H1 (cell line): Measurements from ENCODE around the gene RBMS2. TPM values are rescaled to one million over a fixed set of nuclear protein-coding genes. Genes with fewer than 3 reads are reported as not detected.

Source experiments
- ATF3 ChIP-seq: IDR thresholded peaks from 2 replicates; pipeline ENCODE4 v1.6.1; 2011; ENCODE audit warnings: low read depth, mild to moderate bottlenecking, low read length; ENCODE audit not compliant: insufficient read depth
- BACH1 ChIP-seq: IDR thresholded peaks from 2 replicates; pipeline ENCODE4 v1.6.1; 2012; ENCODE audit warnings: low read length, improper control_type of control experiment
- CEBPB ChIP-seq: IDR thresholded peaks from 2 replicates; pipeline ENCODE4 v1.6.1; 2012; ENCODE audit warnings: low read depth, low read length
- E2F6 ChIP-seq: IDR thresholded peaks from 2 replicates; pipeline ENCODE4 v1.6.1; 2012; ENCODE audit warnings: inconsistent platforms
- EP300 ChIP-seq, 2 experiments: IDR thresholded peaks; 1 replicate in 1 of 2; 2 replicates in 1 of 2; pipeline ENCODE4 v1.6.1; 2011 to 2012; ENCODE audit warnings: low read depth in 2 of 2, low read length in 2 of 2, mild to moderate bottlenecking in 2 of 2, borderline replicate concordance in 1 of 2, inconsistent platforms in 1 of 2, moderate library complexity in 1 of 2
- FOSL1 ChIP-seq: IDR thresholded peaks from 2 replicates; pipeline ENCODE4 v1.6.1; 2011; ENCODE audit warnings: mild to moderate bottlenecking, low read depth, low read length, moderate library complexity; ENCODE audit not compliant: insufficient read depth
- HDAC2 ChIP-seq, 2 experiments: fragments of 300-600 bp in 1 of 2; sonication (generic) in 1 of 2; IDR thresholded peaks; 2 replicates each; pipeline ENCODE4 v1.6.1; 2011 to 2012; ENCODE audit warnings: low read depth in 2 of 2, low read length in 2 of 2, mild to moderate bottlenecking in 2 of 2, moderate library complexity in 2 of 2, borderline replicate concordance in 1 of 2, inconsistent platforms in 1 of 2
- JUND ChIP-seq: IDR thresholded peaks from 2 replicates; pipeline ENCODE4 v1.6.1; 2011; ENCODE audit warnings: mild to moderate bottlenecking, improper control_type of control experiment, low read length
- KDM1A ChIP-seq: fragments of 200-600, 300-600 bp; sonication (generic); IDR thresholded peaks from 2 replicates; pipeline ENCODE4 v1.7.1; 2016; ENCODE audit warnings: mild to moderate bottlenecking, low read length, borderline replicate concordance
- KDM4A ChIP-seq: IDR thresholded peaks from one replicate; pipeline ENCODE4 v1.7.1; 2012; ENCODE audit warnings: low read depth, mild to moderate bottlenecking, moderate library complexity, low read length, inconsistent platforms; ENCODE audit not compliant: severe bottlenecking
- MAX ChIP-seq: IDR thresholded peaks from 2 replicates; pipeline ENCODE4 v1.6.1; 2012; ENCODE audit warnings: inconsistent platforms
- NRF1 ChIP-seq: IDR thresholded peaks from 2 replicates; pipeline ENCODE4 v1.6.1; 2011; ENCODE audit warnings: mild to moderate bottlenecking, low read depth, low read length, improper control_type of control experiment
- POLR2AphosphoS5 ChIP-seq: IDR thresholded peaks from 2 replicates; pipeline ENCODE4 v1.6.1; 2011; ENCODE audit warnings: low read depth, low read length
- SIN3A ChIP-seq, 2 experiments: IDR thresholded peaks in 1 of 2; conservative IDR thresholded peaks in 1 of 2; 2 replicates each; pipeline ENCODE4 v1.6.1; 2011 to 2012; ENCODE audit warnings: low read length in 2 of 2, improper control_type of control experiment in 1 of 2, low read depth in 1 of 2, mild to moderate bottlenecking in 1 of 2
- SIRT6 ChIP-seq: IDR thresholded peaks from one replicate; pipeline ENCODE4 v1.7.1; 2012; ENCODE audit warnings: low read length, inconsistent platforms
- SIX5 ChIP-seq: IDR thresholded peaks from 2 replicates; pipeline ENCODE4 v1.6.1; 2011; ENCODE audit warnings: mild to moderate bottlenecking, low read depth, low read length
- SP1 ChIP-seq: IDR thresholded peaks from 2 replicates; pipeline ENCODE4 v1.6.1; 2011; ENCODE audit warnings: low read depth, low read length
- SP2 ChIP-seq: IDR thresholded peaks from 2 replicates; pipeline ENCODE4 v1.6.1; 2012; ENCODE audit warnings: mild to moderate bottlenecking, low read length, inconsistent platforms
- SP4 ChIP-seq: IDR thresholded peaks from 2 replicates; pipeline ENCODE4 v1.6.1; 2012; ENCODE audit warnings: low read length, inconsistent platforms
- TEAD4 ChIP-seq: IDR thresholded peaks from 2 replicates; pipeline ENCODE4 v1.6.1; 2012; ENCODE audit warnings: low read depth, low read length, inconsistent platforms, mixed read lengths
- USF2 ChIP-seq: IDR thresholded peaks from 2 replicates; pipeline ENCODE4 v1.6.1; 2011; ENCODE audit warnings: low read length, improper control_type of control experiment
- polyA plus RNA-seq, 7 experiments: library from polyadenylated mRNA; depleted of rRNA in 3 of 7; stranded (reverse) in 5 of 7; unstranded in 2 of 7; fragments of >200 nt in 5 of 7; fragments of 200-250 nt in 2 of 7; gene quantifications; 1 replicate in 5 of 7; 2 replicates in 1 of 7; 4 replicates in 1 of 7; pipeline versions ENCODE4 v1.2.1 to v1.2.3, GENCODE V29; 2011 to 2013; ENCODE audit warnings: missing spikeins in 2 of 7, mixed read lengths in 2 of 7
- total RNA-seq: library from RNA; stranded (reverse); fragmentation: NEBNext Ultra II Directional; extraction: Animal tissue kit (Norgen Biotek cat#: 25700); gene quantifications from 2 replicates; pipeline ENCODE4 v1.2.1, GENCODE V29; 2021

Gene RBMS2
- total and polyA plus RNA-seq, 2 of the 8 experiments (the other 6 are each of a cell fraction or from before 2014, with no cell fraction given), result 9.6 to 31.3 TPM

- TF ChIP-seq POLR2AphosphoS5, result no peak
- no peak for TF ChIP-seq USF2
- peak; percentile 13; the same call in 1 of the 2 replicates for TF ChIP-seq BACH1
- peak; percentile 52 for TF ChIP-seq SP2
- TF ChIP-seq FOSL1, result no peak
- no peak for TF ChIP-seq SIRT6
- peak; percentile 88 for TF ChIP-seq SP1
- peak; percentile 41; the same call in 1 of the 2 replicates for TF ChIP-seq KDM1A
- TF ChIP-seq HDAC2 (IDR thresholded peaks at IDR 0.05; ENCODE audit: borderline replicate concordance in 1 of 2, low read depth in 2 of 2, low read length in 2 of 2), result peak in 1 of 2 experiments; percentile 92; a peak in 2 of 4 replicates
- no peak for TF ChIP-seq TEAD4
- peak; percentile 99 for TF ChIP-seq MAX
- no peak for TF ChIP-seq EP300 (IDR thresholded peaks at IDR 0.05; ENCODE audit: borderline replicate concordance in 1 of 2, low read depth in 2 of 2, low read length in 2 of 2)
- TF ChIP-seq SP4, result no peak
- TF ChIP-seq ATF3, result no peak
- TF ChIP-seq NRF1, result 0 out of 2 replicates have a peak, but pooled peaks have one; percentile 10
- no peak for TF ChIP-seq SIN3A (conservative IDR thresholded peaks at IDR 0.05 in 1 of 2, IDR thresholded peaks at IDR 0.05 in 1 of 2; ENCODE audit: low read depth in 1 of 2, low read length in 2 of 2)
- peak; percentile 83 for TF ChIP-seq CEBPB
- peak; percentile 100 for TF ChIP-seq E2F6
- TF ChIP-seq JUND, result no peak
- TF ChIP-seq SIX5, result no peak
- TF ChIP-seq KDM4A, result peak; percentile 96
Measured at GRCh38 chr12:56488041-56488955, 33.3 kb upstream of the RBMS2 start, which contains the start of gene GLS2 (continued).
